ENCODE data around the gene PRKG1.

- TF ChIP-seq CTCF (optimal IDR thresholded peaks at IDR 0.05 in 1 of 3, IDR thresholded peaks at IDR 0.05 in 1 of 3, conservative IDR thresholded peaks at IDR 0.05 in 1 of 3; ENCODE audit: extremely low read depth in 1 of 3, insufficient read depth in 2 of 3, low read length in 3 of 3) (no peak), EZH2 (IDR thresholded peaks at IDR 0.05; ENCODE audit: low read length) (no peak)
These were observed 239.0 kb downstream of the PRKG1 start for GRCh38 chr10:51313251-51313650.

Data from keratinocyte (primary cell).